H1 (cell line): ENCODE data around the gene RNF215. TPM values are rescaled to one million over a fixed set of nuclear protein-coding genes. Genes with fewer than 3 reads are reported as not detected.

Source experiments
- CTCF ChIA-PET: fragments of 300-600 bp; sonication (Branson Sonifier 250); formaldehyde crosslinking; loops from one replicate; lab custom pipeline; 2021; ENCODE audit not compliant: partially characterized antibody; lab: Charles Lee
- POLR2A ChIA-PET: fragments of 300-600 bp; sonication (Branson Sonifier 250); formaldehyde crosslinking; loops from one replicate; lab custom pipeline; 2021; ENCODE audit warnings: inconsistent platforms; ENCODE audit not compliant: partially characterized antibody; lab: Charles Lee
- DNase-seq, 2 experiments: peaks; one replicate each; pipeline versions ENCODE4 v3.0.0 to v3.0.0-alpha.2; 2010 to 2022; ENCODE audit warnings: low spot score in 2 of 2, low read depth in 1 of 2, mixed read lengths in 1 of 2
- FAIRE-seq: peaks from 2 replicates; lab custom pipeline; 2011; peaks lifted over from hg19 to GRCh38; lab: Jason Lieb, UNC
- H2AFZ ChIP-seq: 2 replicates; pipeline ENCODE4 v1.8.1; 2012; ENCODE audit warnings: low read length, inconsistent platforms
- H2AK5ac ChIP-seq: 2 replicates; pipeline ENCODE4 v1.6.1; 2013; ENCODE audit warnings: low read depth, low read length
- H2BK120ac ChIP-seq: replicated peaks from 2 replicates; pipeline ENCODE3; 2013; ENCODE audit warnings: low read depth, low read length, inconsistent platforms
- H2BK12ac ChIP-seq: 2 replicates; pipeline ENCODE4 v1.6.1; 2013; ENCODE audit warnings: low read depth, low read length
- H2BK15ac ChIP-seq: 2 replicates; pipeline ENCODE4 v1.6.1; 2013; ENCODE audit warnings: low read length
- H2BK20ac ChIP-seq: 2 replicates; pipeline ENCODE4 v1.6.1; 2013; ENCODE audit warnings: low read length
- H2BK5ac ChIP-seq: 2 replicates; pipeline ENCODE4 v1.6.1; 2013; ENCODE audit warnings: low read depth, low read length
- H3K14ac ChIP-seq: 2 replicates; pipeline ENCODE4 v1.6.1; 2013; ENCODE audit warnings: inconsistent platforms; ENCODE audit not compliant: insufficient read length
- H3K18ac ChIP-seq: 2 replicates; pipeline ENCODE4 v1.6.1; 2013; ENCODE audit warnings: low read length; ENCODE audit errors: extremely low read depth
- H3K23ac ChIP-seq: 2 replicates; pipeline ENCODE4 v1.6.1; 2013; ENCODE audit warnings: inconsistent platforms; ENCODE audit not compliant: insufficient read length
- H3K23me2 ChIP-seq: 2 replicates; pipeline ENCODE4 v1.6.1; 2013; ENCODE audit warnings: low read depth, low read length
- H3K27ac ChIP-seq: 2 replicates; pipeline ENCODE4 v1.6.1; 2011; ENCODE audit warnings: low read depth, low read length, inconsistent platforms
- H3K27me3 ChIP-seq, 4 experiments: replicated peaks in 1 of 4; 1 replicate in 1 of 4; 2 replicates in 3 of 4; pipeline versions ENCODE4 v1.6.1 to v1.8.1; 2011 to 2013; ENCODE audit warnings: low read length in 3 of 4, mild to moderate bottlenecking in 3 of 4, inconsistent platforms in 2 of 4, mixed read lengths in 2 of 4, moderate library complexity in 1 of 4; ENCODE audit not compliant: control insufficient read depth in 3 of 4, insufficient read depth in 3 of 4; ENCODE audit errors: extremely low read depth in 1 of 4
- H3K36me3 ChIP-seq, 4 experiments: 2 replicates each; pipeline versions ENCODE4 v1.6.1 to v1.8.1; 2011 to 2013; ENCODE audit warnings: mild to moderate bottlenecking in 4 of 4, low read length in 3 of 4, moderate library complexity in 2 of 4, control low read depth in 1 of 4, inconsistent platforms in 1 of 4; ENCODE audit not compliant: insufficient read depth in 4 of 4, control insufficient read depth in 2 of 4
- H3K4ac ChIP-seq: replicated peaks from 2 replicates; pipeline ENCODE3; 2013; ENCODE audit warnings: low read length, low read depth, mixed read lengths, inconsistent platforms; ENCODE audit not compliant: insufficient read length
- H3K4me1 ChIP-seq, 4 experiments: replicated peaks in 1 of 4; 1 replicate in 1 of 4; 2 replicates in 3 of 4; pipeline versions ENCODE4 v1.6.1 to v1.8.1; 2011 to 2013; ENCODE audit warnings: low read length in 3 of 4, inconsistent platforms in 2 of 4, mixed read lengths in 1 of 4; ENCODE audit not compliant: insufficient read depth in 4 of 4, control insufficient read depth in 3 of 4
- H3K4me2 ChIP-seq, 2 experiments: 2 replicates each; pipeline versions ENCODE4 v1.6.1 to v1.8.1; 2011 to 2013; ENCODE audit warnings: low read depth in 2 of 2, low read length in 2 of 2, control low read depth in 1 of 2, inconsistent platforms in 1 of 2, mild to moderate bottlenecking in 1 of 2; ENCODE audit not compliant: insufficient read depth in 1 of 2
- H3K4me3 ChIP-seq, 4 experiments: fragments of 200-600, 300-600 bp in 1 of 4; sonication (generic), shearing (Covaris generic), sonication (Bioruptor Twin) in 1 of 4; 2 replicates each; pipeline versions ENCODE4 v1.5.1 to v1.8.1; 2011 to 2016; ENCODE audit warnings: low read length in 4 of 4, low read depth in 3 of 4, control low read depth in 2 of 4, inconsistent platforms in 2 of 4, mild to moderate bottlenecking in 2 of 4, mixed read lengths in 1 of 4, moderate library complexity in 1 of 4; ENCODE audit not compliant: insufficient read depth in 2 of 4; ENCODE audit errors: extremely low read depth in 1 of 4
- H3K56ac ChIP-seq: replicated peaks from 2 replicates; pipeline ENCODE3; 2013; ENCODE audit warnings: low read depth, mild to moderate bottlenecking, mixed read lengths, low read length, inconsistent platforms; ENCODE audit not compliant: insufficient read length
- H3K79me1 ChIP-seq: 2 replicates; pipeline ENCODE4 v1.6.1; 2013; ENCODE audit warnings: low read depth, low read length, control low read depth
- H3K79me2 ChIP-seq, 2 experiments: 2 replicates each; pipeline versions ENCODE4 v1.6.1 to v1.8.1; 2012 to 2013; ENCODE audit warnings: low read length in 2 of 2, mild to moderate bottlenecking in 2 of 2, inconsistent platforms in 1 of 2; ENCODE audit not compliant: insufficient read depth in 2 of 2, control insufficient read depth in 1 of 2
- H3K9ac ChIP-seq, 4 experiments: replicated peaks in 1 of 4; 1 replicate in 1 of 4; 2 replicates in 3 of 4; pipeline versions ENCODE4 v1.6.1 to v1.8.1; 2011 to 2013; ENCODE audit warnings: low read depth in 3 of 4, low read length in 3 of 4, control low read depth in 2 of 4, mild to moderate bottlenecking in 2 of 4, moderate library complexity in 2 of 4, inconsistent platforms in 1 of 4; ENCODE audit errors: extremely low read depth in 1 of 4
- H3K9me3 ChIP-seq, 2 experiments: 2 replicates each; pipeline versions ENCODE4 v1.6.1 to v1.8.1; 2012 to 2013; ENCODE audit warnings: mild to moderate bottlenecking in 2 of 2, moderate library complexity in 2 of 2, control low read depth in 1 of 2, inconsistent platforms in 1 of 2, low read depth in 1 of 2, low read length in 1 of 2, mixed read lengths in 1 of 2; ENCODE audit not compliant: insufficient read depth in 2 of 2
- H4K20me1 ChIP-seq, 2 experiments: replicated peaks in 1 of 2; 2 replicates each; pipeline versions ENCODE3 to v1.8.1; 2011 to 2013; ENCODE audit warnings: inconsistent platforms in 2 of 2, low read length in 2 of 2, mild to moderate bottlenecking in 1 of 2; ENCODE audit not compliant: insufficient read depth in 2 of 2, control insufficient read depth in 1 of 2
- H4K5ac ChIP-seq: 2 replicates; pipeline ENCODE4 v1.6.1; 2013; ENCODE audit warnings: low read length, low read depth, mixed read lengths, inconsistent platforms; ENCODE audit not compliant: insufficient read length
- H4K8ac ChIP-seq: 2 replicates; pipeline ENCODE4 v1.8.0; 2013; ENCODE audit warnings: mild to moderate bottlenecking, moderate library complexity, low read length, inconsistent platforms; ENCODE audit not compliant: insufficient read depth; ENCODE audit errors: extremely low read depth
- H4K91ac ChIP-seq: replicated peaks from 2 replicates; pipeline ENCODE3; 2013; ENCODE audit warnings: low read length, mixed read lengths, inconsistent platforms; ENCODE audit not compliant: insufficient read length
- CEBPB ChIP-seq: IDR thresholded peaks from 2 replicates; pipeline ENCODE4 v1.6.1; 2012; ENCODE audit warnings: low read depth, low read length
- CHD1 ChIP-seq: IDR thresholded peaks from 2 replicates; pipeline ENCODE4 v1.6.1; 2012; ENCODE audit warnings: low read depth, low read length, improper control_type of control experiment
- FOSL1 ChIP-seq: IDR thresholded peaks from 2 replicates; pipeline ENCODE4 v1.6.1; 2011; ENCODE audit warnings: mild to moderate bottlenecking, low read depth, low read length, moderate library complexity; ENCODE audit not compliant: insufficient read depth
- KDM1A ChIP-seq: fragments of 200-600, 300-600 bp; sonication (generic); IDR thresholded peaks from 2 replicates; pipeline ENCODE4 v1.7.1; 2016; ENCODE audit warnings: mild to moderate bottlenecking, low read length, borderline replicate concordance
- NRF1 ChIP-seq: IDR thresholded peaks from 2 replicates; pipeline ENCODE4 v1.6.1; 2011; ENCODE audit warnings: mild to moderate bottlenecking, low read depth, low read length, improper control_type of control experiment
- RBBP5 ChIP-seq: IDR thresholded peaks from 2 replicates; pipeline ENCODE4 v1.7.1; 2012; ENCODE audit warnings: low read depth, mild to moderate bottlenecking, inconsistent platforms, low read length, moderate library complexity, borderline replicate concordance
- WGBS, 2 experiments: shearing (Covaris generic) in 1 of 2; methylation state at CpG; one replicate each; pipeline versions ENCODE4 v1.1.6 to v1.1.7; 2013 to 2015; ENCODE audit warnings: low lambda C conversion rate in 2 of 2, mixed read lengths in 2 of 2, inconsistent platforms in 1 of 2, low coverage in 1 of 2, missing lambda C conversion rate in 1 of 2; ENCODE audit not compliant: insufficient replicate concordance in 2 of 2, insufficient coverage in 1 of 2, insufficient read length in 1 of 2; ENCODE audit errors: extremely low coverage in 1 of 2, missing lambda C conversion rate in 1 of 2; 5-methylcytosine and 5-hydroxymethylcytosine counted together
- polyA plus RNA-seq, 7 experiments: library from polyadenylated mRNA; depleted of rRNA in 3 of 7; stranded (reverse) in 5 of 7; unstranded in 2 of 7; fragments of >200 nt in 5 of 7; fragments of 200-250 nt in 2 of 7; gene quantifications; 1 replicate in 5 of 7; 2 replicates in 1 of 7; 4 replicates in 1 of 7; pipeline versions ENCODE4 v1.2.1 to v1.2.3, GENCODE V29; 2011 to 2013; ENCODE audit warnings: missing spikeins in 2 of 7, mixed read lengths in 2 of 7
- total RNA-seq: library from RNA; stranded (reverse); fragmentation: NEBNext Ultra II Directional; extraction: Animal tissue kit (Norgen Biotek cat#: 25700); gene quantifications from 2 replicates; pipeline ENCODE4 v1.2.1, GENCODE V29; 2021

The RNF215 gene
- total and polyA plus RNA-seq, 2 of the 8 experiments (the other 6 are each of a cell fraction or from before 2014, with no cell fraction given), result 13.1 to 19.0 TPM

- Histone ChIP-seq H2AK5ac (no peak overlapping the region), H3K27me3 (no peaks in the 10 kb centered on the region), H3K4me2 (no peak overlapping the region), H3K56ac (no peak overlapping the region), H3K4me1 (no peaks in the 10 kb centered on the region), H2BK15ac (no peak overlapping the region), H3K23ac (no peak overlapping the region), H3K27ac (no peak overlapping the region), H2BK120ac (no peak overlapping the region), H3K9ac (no peak overlapping the region), H2BK12ac (no peak overlapping the region), H3K4me3 (no peak overlapping the region), H4K91ac (no peak overlapping the region), H3K79me1 (no peaks in the 10 kb centered on the region), H4K5ac (no peak overlapping the region), H3K23me2 (no peaks in the 10 kb centered on the region), H3K4ac (no peak overlapping the region), H3K79me2 (no peaks in the 10 kb centered on the region), H4K20me1 (peaks cover 1 to 5% of the 10 kb centered on the region in 2 experiments), H3K18ac (no peak overlapping the region), H3K9me3 (no peaks in the 10 kb centered on the region), H2BK20ac (no peak overlapping the region), H2AFZ (no peak overlapping the region), H4K8ac (no peak overlapping the region), H3K14ac (no peak overlapping the region), H2BK5ac (no peak overlapping the region), H3K36me3 (peaks cover 0 to 28% (median 12%) of the 10 kb centered on the region in 4 experiments; a peak in 5 of 8 replicates)
- TF ChIP-seq RBBP5 (no peak), NRF1 (no peak), FOSL1 (no peak), CHD1 (no peak), CEBPB (no peak), KDM1A (no peak)
- ChIA-PET POLR2A (interaction anchor here (0.6 to 1.9 kb wide), 2 partner anchors 10 to 72 kb away, joined by 3 to 16 read pairs; no protein-coding TSS in a partner anchor), CTCF (interaction anchor here (1.0 to 6.1 kb wide), 4 partner anchors 11 to 31 kb away, joined by 4 to 48 read pairs (median 8); partner anchors contain the start of gene MTFP1)
- FAIRE-seq (no peak), DNase-seq (no peak)
- 94% methylated on average over 5 of the region's 5 CpGs; no CpG with 5 or more reads in 1 of the 2 experiments for WGBS, 2 experiments
Observed at GRCh38 chr22:30413745-30414524, 26.7 kb upstream of the RNF215 start.
